Calu3 (cell line): ENCODE measurements around the gene MTURN. TPM values are rescaled to one million over a fixed set of nuclear protein-coding genes. Genes with fewer than 3 reads are reported as not detected.

Source experiments
- BruUV-seq: library from RNA; stranded (reverse); fragments of 400-500 nt; replicated peaks from 2 replicates; lab custom pipeline; 2021; lab: Mats Ljungman, UMichigan
- CTCF ChIA-PET: fragments of 300-600 bp; sonication (Branson Sonifier 250); formaldehyde crosslinking; loops from one replicate; lab custom pipeline; 2022; ENCODE audit warnings: antibody characterized with exemption; lab: Charles Lee
- DNase-seq: peaks from one replicate; pipeline ENCODE4 v3.0.0; 2022
- H3K27ac Mint-ChIP-seq: one replicate; pipeline ENCODE4 v1.8.0; 2022; ENCODE audit warnings: mixed read lengths; ENCODE audit not compliant: unreplicated experiment
- H3K27me3 Mint-ChIP-seq: one replicate; pipeline ENCODE4 v1.8.0; 2022; ENCODE audit warnings: mixed read lengths; ENCODE audit not compliant: unreplicated experiment
- H3K36me3 Mint-ChIP-seq: one replicate; pipeline ENCODE4 v1.8.0; 2022; ENCODE audit warnings: mild to moderate bottlenecking, moderate library complexity, mixed read lengths; ENCODE audit not compliant: insufficient read depth, unreplicated experiment
- H3K4me1 Mint-ChIP-seq: one replicate; pipeline ENCODE4 v1.8.0; 2022; ENCODE audit warnings: mild to moderate bottlenecking, low read depth, mixed read lengths; ENCODE audit not compliant: unreplicated experiment
- H3K4me3 Mint-ChIP-seq: one replicate; pipeline ENCODE4 v1.8.0; 2022; ENCODE audit warnings: mild to moderate bottlenecking, low read depth, moderate library complexity, mixed read lengths; ENCODE audit not compliant: unreplicated experiment
- H3K9me3 Mint-ChIP-seq: one replicate; pipeline ENCODE4 v1.8.0; 2022; ENCODE audit warnings: low read depth, mixed read lengths; ENCODE audit not compliant: unreplicated experiment
- CTCF ChIP-seq: fragments of 200-600 bp; IDR thresholded peaks from one replicate; pipeline ENCODE4 v1.8.0; 2022; ENCODE audit warnings: antibody characterized with exemption; ENCODE audit not compliant: unreplicated experiment
- intact Hi-C: fragments of 100-400 bp; cut with micrococcal nuclease; formaldehyde crosslinking; loops from one replicate; pipeline ENCODE4 v1.10.0; 2022; ENCODE audit not compliant: unreplicated experiment
- total RNA-seq: library from RNA; stranded (reverse); gene quantifications from 2 replicates; pipeline ENCODE4 v1.2.3, GENCODE V29; 2022

Gene MTURN
- total RNA-seq, 1 experiment from 2014 or later, result 6.5 TPM

- no peak for DNase-seq
- Mint-ChIP-seq H3K27ac (no peak overlapping the region), H3K36me3 (peaks cover 11% of the 10 kb centered on the region), H3K27me3 (no peaks in the 10 kb centered on the region), H3K4me1 (peaks cover 33% of the 10 kb centered on the region), H3K4me3 (no peak overlapping the region), H3K9me3 (no peaks in the 10 kb centered on the region)
- intact Hi-C loops, result no loop called here
- TF ChIP-seq CTCF, result no peak
- BruUV-seq, result no TSS peak
- CTCF ChIA-PET, result interaction anchor here (0.9 to 1.3 kb wide), 2 partner anchors 10 to 13 kb away, joined by 3 read pairs; no protein-coding TSS in a partner anchor
These were observed 11.4 kb downstream of the MTURN start for GRCh38 chr7:30146127-30146612.

GRCh38 chr7:30147223-30147622 is 12.4 kb downstream of the MTURN start:
- intact Hi-C loops, result no loop called here
- CTCF ChIA-PET, result interaction anchor here (1.3 kb wide), 1 partner anchor 12 kb away, joined by 3 read pairs; no protein-coding TSS in a partner anchor
- H3K36me3 Mint-ChIP-seq, result peaks cover 11% of the 10 kb centered on the region
- no peak for DNase-seq
- no peak for TF ChIP-seq CTCF
- no peaks in the 10 kb centered on the region for H3K27me3 Mint-ChIP-seq
- no peak overlapping the region for H3K27ac Mint-ChIP-seq
- H3K4me1 Mint-ChIP-seq, result peaks cover 26% of the 10 kb centered on the region
- no TSS peak for BruUV-seq
- H3K9me3 Mint-ChIP-seq, result no peaks in the 10 kb centered on the region
- H3K4me3 Mint-ChIP-seq, result no peak overlapping the region

- BruUV-seq, result no TSS peak
- no peak for DNase-seq
- Mint-ChIP-seq H3K4me3 (no peak overlapping the region), H3K9me3 (no peaks in the 10 kb centered on the region), H3K27me3 (no peaks in the 10 kb centered on the region), H3K27ac (no peak overlapping the region), H3K4me1 (peaks cover 20% of the 10 kb centered on the region), H3K36me3 (peaks cover 7% of the 10 kb centered on the region)
- no peak for TF ChIP-seq CTCF
- intact Hi-C loops, result no loop called here
- CTCF ChIA-PET, result interaction anchor here (0.5 to 1.3 kb wide), 2 partner anchors 12 to 1588 kb away, joined by 3 read pairs; no protein-coding TSS in a partner anchor
These were observed 13.0 kb downstream of the MTURN start for GRCh38 chr7:30147785-30148184.

GRCh38 chr7:30148426-30148825 is 13.6 kb downstream of the MTURN start:
- intact Hi-C loops, result no loop called here
- H3K4me3 Mint-ChIP-seq, result no peak overlapping the region
- no peak for DNase-seq
- no peak for TF ChIP-seq CTCF
- peaks cover under 1% of the 10 kb centered on the region for H3K36me3 Mint-ChIP-seq
- no peaks in the 10 kb centered on the region for H3K27me3 Mint-ChIP-seq
- no peak overlapping the region for H3K27ac Mint-ChIP-seq
- H3K9me3 Mint-ChIP-seq, result no peaks in the 10 kb centered on the region
- CTCF ChIA-PET, result interaction anchor here (0.5 to 1.3 kb wide), 2 partner anchors 11 to 1587 kb away, joined by 3 read pairs; no protein-coding TSS in a partner anchor
- no TSS peak for BruUV-seq
- H3K4me1 Mint-ChIP-seq, result peaks cover 14% of the 10 kb centered on the region
